H1 (cell line): ENCODE results near the gene ZNF837. TPM values are rescaled to one million over a fixed set of nuclear protein-coding genes. Genes with fewer than 3 reads are reported as not detected.
A peak's percentile ranks its signal among the peaks of the same experiment; 100 is the strongest.

Experiments
- CTCF ChIA-PET: fragments of 300-600 bp; sonication (Branson Sonifier 250); formaldehyde crosslinking; loops from one replicate; lab custom pipeline; 2021; ENCODE audit not compliant: partially characterized antibody; lab: Charles Lee
- POLR2A ChIA-PET: fragments of 300-600 bp; sonication (Branson Sonifier 250); formaldehyde crosslinking; loops from one replicate; lab custom pipeline; 2021; ENCODE audit warnings: inconsistent platforms; ENCODE audit not compliant: partially characterized antibody; lab: Charles Lee
- DNase-seq, 2 experiments: peaks; one replicate each; pipeline versions ENCODE4 v3.0.0 to v3.0.0-alpha.2; 2010 to 2022; ENCODE audit warnings: low spot score in 2 of 2, low read depth in 1 of 2, mixed read lengths in 1 of 2
- FAIRE-seq: peaks from 2 replicates; lab custom pipeline; 2011; peaks lifted over from hg19 to GRCh38; lab: Jason Lieb, UNC
- H2AFZ ChIP-seq: 2 replicates; pipeline ENCODE4 v1.8.1; 2012; ENCODE audit warnings: low read length, inconsistent platforms
- H2AK5ac ChIP-seq: 2 replicates; pipeline ENCODE4 v1.6.1; 2013; ENCODE audit warnings: low read depth, low read length
- H2BK120ac ChIP-seq: replicated peaks from 2 replicates; pipeline ENCODE3; 2013; ENCODE audit warnings: low read depth, low read length, inconsistent platforms
- H2BK12ac ChIP-seq: 2 replicates; pipeline ENCODE4 v1.6.1; 2013; ENCODE audit warnings: low read depth, low read length
- H2BK15ac ChIP-seq: 2 replicates; pipeline ENCODE4 v1.6.1; 2013; ENCODE audit warnings: low read length
- H2BK20ac ChIP-seq: 2 replicates; pipeline ENCODE4 v1.6.1; 2013; ENCODE audit warnings: low read length
- H2BK5ac ChIP-seq: 2 replicates; pipeline ENCODE4 v1.6.1; 2013; ENCODE audit warnings: low read depth, low read length
- H3K14ac ChIP-seq: 2 replicates; pipeline ENCODE4 v1.6.1; 2013; ENCODE audit warnings: inconsistent platforms; ENCODE audit not compliant: insufficient read length
- H3K18ac ChIP-seq: 2 replicates; pipeline ENCODE4 v1.6.1; 2013; ENCODE audit warnings: low read length; ENCODE audit errors: extremely low read depth
- H3K23ac ChIP-seq: 2 replicates; pipeline ENCODE4 v1.6.1; 2013; ENCODE audit warnings: inconsistent platforms; ENCODE audit not compliant: insufficient read length
- H3K23me2 ChIP-seq: 2 replicates; pipeline ENCODE4 v1.6.1; 2013; ENCODE audit warnings: low read depth, low read length
- H3K27ac ChIP-seq: 2 replicates; pipeline ENCODE4 v1.6.1; 2011; ENCODE audit warnings: low read depth, low read length, inconsistent platforms
- H3K27me3 ChIP-seq, 4 experiments: replicated peaks in 1 of 4; 1 replicate in 1 of 4; 2 replicates in 3 of 4; pipeline versions ENCODE4 v1.6.1 to v1.8.1; 2011 to 2013; ENCODE audit warnings: low read length in 3 of 4, mild to moderate bottlenecking in 3 of 4, inconsistent platforms in 2 of 4, mixed read lengths in 2 of 4, moderate library complexity in 1 of 4; ENCODE audit not compliant: control insufficient read depth in 3 of 4, insufficient read depth in 3 of 4; ENCODE audit errors: extremely low read depth in 1 of 4
- H3K36me3 ChIP-seq, 4 experiments: 2 replicates each; pipeline versions ENCODE4 v1.6.1 to v1.8.1; 2011 to 2013; ENCODE audit warnings: mild to moderate bottlenecking in 4 of 4, low read length in 3 of 4, moderate library complexity in 2 of 4, control low read depth in 1 of 4, inconsistent platforms in 1 of 4; ENCODE audit not compliant: insufficient read depth in 4 of 4, control insufficient read depth in 2 of 4
- H3K4ac ChIP-seq: replicated peaks from 2 replicates; pipeline ENCODE3; 2013; ENCODE audit warnings: low read length, low read depth, mixed read lengths, inconsistent platforms; ENCODE audit not compliant: insufficient read length
- H3K4me1 ChIP-seq, 4 experiments: replicated peaks in 1 of 4; 1 replicate in 1 of 4; 2 replicates in 3 of 4; pipeline versions ENCODE4 v1.6.1 to v1.8.1; 2011 to 2013; ENCODE audit warnings: low read length in 3 of 4, inconsistent platforms in 2 of 4, mixed read lengths in 1 of 4; ENCODE audit not compliant: insufficient read depth in 4 of 4, control insufficient read depth in 3 of 4
- H3K4me2 ChIP-seq, 2 experiments: 2 replicates each; pipeline versions ENCODE4 v1.6.1 to v1.8.1; 2011 to 2013; ENCODE audit warnings: low read depth in 2 of 2, low read length in 2 of 2, control low read depth in 1 of 2, inconsistent platforms in 1 of 2, mild to moderate bottlenecking in 1 of 2; ENCODE audit not compliant: insufficient read depth in 1 of 2
- H3K4me3 ChIP-seq, 4 experiments: fragments of 200-600, 300-600 bp in 1 of 4; sonication (generic), shearing (Covaris generic), sonication (Bioruptor Twin) in 1 of 4; 2 replicates each; pipeline versions ENCODE4 v1.5.1 to v1.8.1; 2011 to 2016; ENCODE audit warnings: low read length in 4 of 4, low read depth in 3 of 4, control low read depth in 2 of 4, inconsistent platforms in 2 of 4, mild to moderate bottlenecking in 2 of 4, mixed read lengths in 1 of 4, moderate library complexity in 1 of 4; ENCODE audit not compliant: insufficient read depth in 2 of 4; ENCODE audit errors: extremely low read depth in 1 of 4
- H3K56ac ChIP-seq: replicated peaks from 2 replicates; pipeline ENCODE3; 2013; ENCODE audit warnings: low read depth, mild to moderate bottlenecking, mixed read lengths, low read length, inconsistent platforms; ENCODE audit not compliant: insufficient read length
- H3K79me1 ChIP-seq: 2 replicates; pipeline ENCODE4 v1.6.1; 2013; ENCODE audit warnings: low read depth, low read length, control low read depth
- H3K79me2 ChIP-seq, 2 experiments: 2 replicates each; pipeline versions ENCODE4 v1.6.1 to v1.8.1; 2012 to 2013; ENCODE audit warnings: low read length in 2 of 2, mild to moderate bottlenecking in 2 of 2, inconsistent platforms in 1 of 2; ENCODE audit not compliant: insufficient read depth in 2 of 2, control insufficient read depth in 1 of 2
- H3K9ac ChIP-seq, 4 experiments: replicated peaks in 1 of 4; 1 replicate in 1 of 4; 2 replicates in 3 of 4; pipeline versions ENCODE4 v1.6.1 to v1.8.1; 2011 to 2013; ENCODE audit warnings: low read depth in 3 of 4, low read length in 3 of 4, control low read depth in 2 of 4, mild to moderate bottlenecking in 2 of 4, moderate library complexity in 2 of 4, inconsistent platforms in 1 of 4; ENCODE audit errors: extremely low read depth in 1 of 4
- H3K9me3 ChIP-seq, 2 experiments: 2 replicates each; pipeline versions ENCODE4 v1.6.1 to v1.8.1; 2012 to 2013; ENCODE audit warnings: mild to moderate bottlenecking in 2 of 2, moderate library complexity in 2 of 2, control low read depth in 1 of 2, inconsistent platforms in 1 of 2, low read depth in 1 of 2, low read length in 1 of 2, mixed read lengths in 1 of 2; ENCODE audit not compliant: insufficient read depth in 2 of 2
- H4K20me1 ChIP-seq, 2 experiments: replicated peaks in 1 of 2; 2 replicates each; pipeline versions ENCODE3 to v1.8.1; 2011 to 2013; ENCODE audit warnings: inconsistent platforms in 2 of 2, low read length in 2 of 2, mild to moderate bottlenecking in 1 of 2; ENCODE audit not compliant: insufficient read depth in 2 of 2, control insufficient read depth in 1 of 2
- H4K5ac ChIP-seq: 2 replicates; pipeline ENCODE4 v1.6.1; 2013; ENCODE audit warnings: low read length, low read depth, mixed read lengths, inconsistent platforms; ENCODE audit not compliant: insufficient read length
- H4K8ac ChIP-seq: 2 replicates; pipeline ENCODE4 v1.8.0; 2013; ENCODE audit warnings: mild to moderate bottlenecking, moderate library complexity, low read length, inconsistent platforms; ENCODE audit not compliant: insufficient read depth; ENCODE audit errors: extremely low read depth
- H4K91ac ChIP-seq: replicated peaks from 2 replicates; pipeline ENCODE3; 2013; ENCODE audit warnings: low read length, mixed read lengths, inconsistent platforms; ENCODE audit not compliant: insufficient read length
- ATF3 ChIP-seq: IDR thresholded peaks from 2 replicates; pipeline ENCODE4 v1.6.1; 2011; ENCODE audit warnings: low read depth, mild to moderate bottlenecking, low read length; ENCODE audit not compliant: insufficient read depth
- BCL11A ChIP-seq, 2 experiments: IDR thresholded peaks; one replicate each; pipeline ENCODE4 v1.6.1; 2011; ENCODE audit warnings: low read depth in 2 of 2, low read length in 2 of 2, mild to moderate bottlenecking in 2 of 2
- HDAC2 ChIP-seq, 2 experiments: fragments of 300-600 bp in 1 of 2; sonication (generic) in 1 of 2; IDR thresholded peaks; 2 replicates each; pipeline ENCODE4 v1.6.1; 2011 to 2012; ENCODE audit warnings: low read depth in 2 of 2, low read length in 2 of 2, mild to moderate bottlenecking in 2 of 2, moderate library complexity in 2 of 2, borderline replicate concordance in 1 of 2, inconsistent platforms in 1 of 2
- HDAC6 ChIP-seq: IDR thresholded peaks from one replicate; pipeline ENCODE4 v1.7.1; 2012; ENCODE audit warnings: low read depth, mild to moderate bottlenecking, inconsistent platforms, low read length, moderate library complexity
- PHF8 ChIP-seq: fragments of 200-600 bp; sonication (generic); conservative IDR thresholded peaks from 2 replicates; pipeline ENCODE4 v1.7.1; 2012; ENCODE audit warnings: low read depth, mild to moderate bottlenecking, inconsistent platforms, low read length, moderate library complexity
- POU5F1 ChIP-seq: IDR thresholded peaks from 2 replicates; pipeline ENCODE4 v1.6.1; 2011; ENCODE audit warnings: low read depth, mild to moderate bottlenecking, low read length, moderate library complexity
- SAP30 ChIP-seq: fragments of 300-600 bp; sonication (generic); IDR thresholded peaks from 2 replicates; pipeline ENCODE4 v1.7.1; 2012; ENCODE audit warnings: low read length, moderate library complexity, mild to moderate bottlenecking, inconsistent platforms; ENCODE audit not compliant: insufficient read depth, insufficient replicate concordance
- SP2 ChIP-seq: IDR thresholded peaks from 2 replicates; pipeline ENCODE4 v1.6.1; 2012; ENCODE audit warnings: mild to moderate bottlenecking, low read length, inconsistent platforms
- SRF ChIP-seq: IDR thresholded peaks from 2 replicates; pipeline ENCODE4 v1.6.1; 2011; ENCODE audit warnings: mild to moderate bottlenecking, low read depth, low read length, moderate library complexity
- WGBS, 2 experiments: shearing (Covaris generic) in 1 of 2; methylation state at CpG; one replicate each; pipeline versions ENCODE4 v1.1.6 to v1.1.7; 2013 to 2015; ENCODE audit warnings: low lambda C conversion rate in 2 of 2, mixed read lengths in 2 of 2, inconsistent platforms in 1 of 2, low coverage in 1 of 2, missing lambda C conversion rate in 1 of 2; ENCODE audit not compliant: insufficient replicate concordance in 2 of 2, insufficient coverage in 1 of 2, insufficient read length in 1 of 2; ENCODE audit errors: extremely low coverage in 1 of 2, missing lambda C conversion rate in 1 of 2; 5-methylcytosine and 5-hydroxymethylcytosine counted together
- polyA plus RNA-seq, 7 experiments: library from polyadenylated mRNA; depleted of rRNA in 3 of 7; stranded (reverse) in 5 of 7; unstranded in 2 of 7; fragments of >200 nt in 5 of 7; fragments of 200-250 nt in 2 of 7; gene quantifications; 1 replicate in 5 of 7; 2 replicates in 1 of 7; 4 replicates in 1 of 7; pipeline versions ENCODE4 v1.2.1 to v1.2.3, GENCODE V29; 2011 to 2013; ENCODE audit warnings: missing spikeins in 2 of 7, mixed read lengths in 2 of 7
- total RNA-seq: library from RNA; stranded (reverse); fragmentation: NEBNext Ultra II Directional; extraction: Animal tissue kit (Norgen Biotek cat#: 25700); gene quantifications from 2 replicates; pipeline ENCODE4 v1.2.1, GENCODE V29; 2021

ZNF837 gene
- total and polyA plus RNA-seq, 2 of the 8 experiments (the other 6 are each of a cell fraction or from before 2014, with no cell fraction given): 1.9 to 3.3 TPM

DNA sequence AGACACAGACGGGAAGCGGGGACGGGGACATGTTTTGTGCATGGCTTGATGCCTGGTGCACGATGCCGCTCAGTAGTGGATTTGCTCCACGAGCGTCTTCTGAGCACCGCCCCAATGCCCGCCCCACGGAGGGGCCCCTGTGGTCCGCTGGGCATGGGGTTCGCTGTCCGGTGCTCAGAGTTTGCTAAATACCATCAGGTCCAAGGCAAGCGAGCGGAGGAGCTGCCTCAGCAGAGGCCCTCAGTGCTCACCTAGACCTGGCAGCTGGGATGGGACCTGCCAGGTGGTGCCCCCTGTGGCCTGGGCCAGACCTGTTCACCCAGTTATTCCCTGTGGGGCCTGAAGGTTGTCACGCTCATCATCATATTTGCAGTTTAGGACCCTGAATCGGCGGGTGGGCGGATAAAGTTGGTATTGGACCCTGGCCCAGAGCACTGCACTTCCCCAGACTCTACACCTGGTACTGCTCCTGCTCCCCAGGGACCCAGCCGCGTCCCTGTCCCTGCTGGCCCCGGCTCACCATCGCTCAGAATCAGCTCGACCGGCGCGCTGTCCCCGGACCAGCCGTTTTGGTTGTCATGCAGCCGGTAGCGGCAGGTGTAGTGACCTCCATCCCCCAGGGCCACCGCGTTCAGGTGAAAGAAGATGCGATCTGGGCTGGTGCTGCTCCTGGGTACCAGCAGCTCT is 29.8 kb downstream of the ZNF837 start:
- no peak overlapping the region for H3K9ac ChIP-seq
- peaks cover 0 to 3% of the 10 kb centered on the region in 2 experiments for H4K20me1 ChIP-seq
- no peak for TF ChIP-seq SRF
- no peak for TF ChIP-seq BCL11A (IDR thresholded peaks at IDR 0.05; ENCODE audit: low read depth in 2 of 2, low read length in 2 of 2)
- TF ChIP-seq HDAC2 (IDR thresholded peaks at IDR 0.05; ENCODE audit: borderline replicate concordance in 1 of 2, low read depth in 2 of 2, low read length in 2 of 2): no peak
- no peak for TF ChIP-seq HDAC6
- TF ChIP-seq PHF8: no peak
- TF ChIP-seq POU5F1: no peak
- TF ChIP-seq SAP30: no peak
- TF ChIP-seq SP2: no peak
- TF ChIP-seq ATF3: no peak
- TF ChIP-seq, all 59 proteins: peak for 0
- H3K27ac ChIP-seq: no peak overlapping the region
- H3K36me3 ChIP-seq: no peaks in the 10 kb centered on the region
- no peak overlapping the region for H3K4me3 ChIP-seq
- no peak overlapping the region for H4K5ac ChIP-seq
- no peak overlapping the region for H2AFZ ChIP-seq
- ChIA-PET POLR2A (interaction anchor here (1.3 to 11.4 kb wide), 3 partner anchors 11 to 44 kb away, joined by 3 to 102 read pairs (median 9); partner anchors contain the start of genes RNF225 and ZNF497), CTCF (interaction anchor here (0.6 to 2.9 kb wide), 7 partner anchors 12 to 132 kb away, joined by 3 to 14 read pairs (median 4); partner anchors contain the start of gene ZNF497)
- no peak overlapping the region for H3K18ac ChIP-seq
- H4K8ac ChIP-seq: peak overlapping the region; percentile 68; the same call in 1 of the 2 replicates
- H2AK5ac ChIP-seq: no peak overlapping the region
- H3K79me1 ChIP-seq: no peaks in the 10 kb centered on the region
- no peaks in the 10 kb centered on the region for H3K9me3 ChIP-seq
- DNase-seq: no peak
- 0 out of 7 replicates have a peak, but pooled peaks cover 0 to 3% (median 0%) of the 10 kb centered on the region in 4 experiments for H3K27me3 ChIP-seq
- H2BK120ac ChIP-seq: no peak overlapping the region
- no peak overlapping the region for H2BK5ac ChIP-seq
- no peaks in the 10 kb centered on the region; a peak in 1 of 7 replicates for H3K4me1 ChIP-seq
- H2BK20ac ChIP-seq: no peak overlapping the region
- no peak overlapping the region for H2BK15ac ChIP-seq
- H3K23ac ChIP-seq: no peak overlapping the region
- H4K91ac ChIP-seq: no peak overlapping the region
- H3K4ac ChIP-seq: no peak overlapping the region
- H3K4me2 ChIP-seq: no peak overlapping the region
- no peak overlapping the region for H3K56ac ChIP-seq
- 93% methylated on average over 34 of the region's 34 CpGs; no CpG with 5 or more reads in 1 of the 2 experiments for WGBS, 2 experiments
- no peaks in the 10 kb centered on the region for H3K79me2 ChIP-seq
- peaks cover 9% of the 10 kb centered on the region for H3K23me2 ChIP-seq
- H2BK12ac ChIP-seq: no peak overlapping the region
- no peak overlapping the region for H3K14ac ChIP-seq
- FAIRE-seq: no peak
